ENCODE measurements around the gene PTPN1. TPM values are rescaled to one million over a fixed set of nuclear protein-coding genes. Genes with fewer than 3 reads are reported as not detected.

Gene PTPN1
- total RNA-seq, 2 experiments from 2014 or later: 82.3 to 82.8 TPM

GRCh38 chr20:50557549-50558134, 47.5 kb downstream of the PTPN1 start:
- Histone ChIP-seq H3K4me1 (ENCODE audit: insufficient read depth, low read length) (peaks cover 34% of the 10 kb centered on the region), H3K9me3 (ENCODE audit: control insufficient read depth in 1 of 2, insufficient read depth in 1 of 2, low read length in 2 of 2) (no peaks in the 10 kb centered on the region), H3K4me3 (ENCODE audit: low read length) (no peak overlapping the region), H3K36me3 (ENCODE audit: insufficient read depth, low read length) (peaks cover 25% of the 10 kb centered on the region), H3K27me3 (ENCODE audit: control insufficient read depth in 1 of 2, insufficient read depth in 2 of 2, low read length in 2 of 2) (no peaks in the 10 kb centered on the region), H3K27ac (ENCODE audit: low read depth in 1 of 2, low read length in 2 of 2) (no peak overlapping the region)
- DNase-seq (no peak), ATAC-seq (ENCODE audit: poor library complexity) (no peak)
- H3K4me3 Mint-ChIP-seq: no peak overlapping the region
- H3K4me1 Mint-ChIP-seq (ENCODE audit: low read depth): peaks cover 47% of the 10 kb centered on the region
- H3K27me3 Mint-ChIP-seq: no peaks in the 10 kb centered on the region
- TF ChIP-seq CTCF (IDR thresholded peaks at IDR 0.05): no peak
- no peaks in the 10 kb centered on the region for H3K9me3 Mint-ChIP-seq
- POLR2A ChIA-PET: no interaction called here
- peaks cover 37% of the 10 kb centered on the region for H3K36me3 Mint-ChIP-seq (ENCODE audit: low read depth)
- CTCF ChIA-PET: no interaction called here
- intact Hi-C loops (cut with DNase I, micrococcal nuclease): no loop called here
- H3K27ac Mint-ChIP-seq: peak overlapping the region; percentile 28

- peaks cover 55% of the 10 kb centered on the region for H3K4me1 Mint-ChIP-seq (ENCODE audit: low read depth)
- no peak overlapping the region for H3K27ac Mint-ChIP-seq
- no peaks in the 10 kb centered on the region for H3K9me3 ChIP-seq (ENCODE audit: control insufficient read depth in 1 of 2, insufficient read depth in 1 of 2, low read length in 2 of 2)
- no peaks in the 10 kb centered on the region for H3K27me3 Mint-ChIP-seq
- intact Hi-C loops (cut with DNase I, micrococcal nuclease): no loop called here
- POLR2A ChIA-PET: no interaction called here
- H3K4me3 ChIP-seq (ENCODE audit: low read length): no peak overlapping the region
- no peaks in the 10 kb centered on the region for H3K9me3 Mint-ChIP-seq
- peaks cover 32% of the 10 kb centered on the region for H3K36me3 ChIP-seq (ENCODE audit: insufficient read depth, low read length)
- TF ChIP-seq CTCF (IDR thresholded peaks at IDR 0.05): no peak
- CTCF ChIA-PET: no interaction called here
- no peak for DNase-seq
- H3K4me3 Mint-ChIP-seq: no peak overlapping the region
- H3K27me3 ChIP-seq (ENCODE audit: control insufficient read depth in 1 of 2, insufficient read depth in 2 of 2, low read length in 2 of 2): no peaks in the 10 kb centered on the region
- H3K4me1 ChIP-seq (ENCODE audit: insufficient read depth, low read length): peaks cover 33% of the 10 kb centered on the region
- peaks cover 46% of the 10 kb centered on the region for H3K36me3 Mint-ChIP-seq (ENCODE audit: low read depth)
- H3K27ac ChIP-seq (ENCODE audit: low read depth in 1 of 2, low read length in 2 of 2): no peak overlapping the region
- ATAC-seq (ENCODE audit: poor library complexity): no peak
These were observed 48.3 kb downstream of the PTPN1 start for GRCh38 chr20:50558483-50558925.

GRCh38 chr20:50559149-50559548, 49.0 kb downstream of the PTPN1 start:
- Histone ChIP-seq H3K4me1 (ENCODE audit: insufficient read depth, low read length) (peaks cover 30% of the 10 kb centered on the region), H3K36me3 (ENCODE audit: insufficient read depth, low read length) (peaks cover 35% of the 10 kb centered on the region), H3K9me3 (ENCODE audit: control insufficient read depth in 1 of 2, insufficient read depth in 1 of 2, low read length in 2 of 2) (no peaks in the 10 kb centered on the region), H3K27ac (ENCODE audit: low read depth in 1 of 2, low read length in 2 of 2) (no peak overlapping the region), H3K27me3 (ENCODE audit: control insufficient read depth in 1 of 2, insufficient read depth in 2 of 2, low read length in 2 of 2) (no peaks in the 10 kb centered on the region), H3K4me3 (ENCODE audit: low read length) (no peak overlapping the region)
- Mint-ChIP-seq H3K27me3 (no peaks in the 10 kb centered on the region), H3K36me3 (ENCODE audit: low read depth) (peaks cover 50% of the 10 kb centered on the region), H3K4me3 (no peak overlapping the region), H3K9me3 (no peaks in the 10 kb centered on the region), H3K27ac (no peak overlapping the region), H3K4me1 (ENCODE audit: low read depth) (peaks cover 55% of the 10 kb centered on the region)
- ChIA-PET POLR2A (no interaction called here), CTCF (no interaction called here)
- intact Hi-C loops (cut with DNase I, micrococcal nuclease): no loop called here
- ATAC-seq (ENCODE audit: poor library complexity): no peak
- no peak for TF ChIP-seq CTCF (IDR thresholded peaks at IDR 0.05)
- DNase-seq: no peak

Measured in CD4-positive, alpha-beta T cell (primary cell).